Neutrophil (primary cell): ENCODE data around the gene CCSER1.

Source experiments
- H3K27ac ChIP-seq: fragments of 200-600 bp; sonication (generic); 2 replicates; pipeline ENCODE4 v1.5.1; 2016; ENCODE audit warnings: mild to moderate bottlenecking, moderate library complexity
- H3K27me3 ChIP-seq: fragments of 200-600 bp; sonication (generic); 2 replicates; pipeline ENCODE4 v1.6.0; 2016; ENCODE audit warnings: mild to moderate bottlenecking
- H3K36me3 ChIP-seq: fragments of 200-600 bp; sonication (generic); 2 replicates; pipeline ENCODE4 v1.5.1; 2017
- H3K4me1 ChIP-seq, 2 experiments: fragments of 200-600 bp in 1 of 2; sonication (generic) in 1 of 2; 1 replicate in 1 of 2; 2 replicates in 1 of 2; pipeline versions ENCODE4 v1.5.1 to v1.6.1; 2013 to 2016; ENCODE audit warnings: low read depth in 1 of 2, low read length in 1 of 2, mild to moderate bottlenecking in 1 of 2, moderate library complexity in 1 of 2; ENCODE audit not compliant: control insufficient read depth in 1 of 2, insufficient read depth in 1 of 2
- H3K4me3 ChIP-seq, 2 experiments: fragments of 200-600 bp in 1 of 2; sonication (generic) in 1 of 2; 1 replicate in 1 of 2; 2 replicates in 1 of 2; pipeline ENCODE4 v1.5.1; 2013 to 2016; ENCODE audit warnings: low read depth in 1 of 2, low read length in 1 of 2, mild to moderate bottlenecking in 1 of 2, moderate library complexity in 1 of 2
- H3K9me3 ChIP-seq: fragments of 200-600 bp; sonication (generic); 2 replicates; pipeline ENCODE4 v1.5.1; 2016
- CTCF ChIP-seq: fragments of 200-600 bp; sonication (generic); IDR thresholded peaks from 2 replicates; pipeline ENCODE4 v1.5.1; 2016; ENCODE audit warnings: antibody characterized with exemption

Gene CCSER1

GRCh38 chr4:91228659-91229058 lies 1101.5 kb downstream of the CCSER1 start:
- Histone ChIP-seq H3K27me3 (no peaks in the 10 kb centered on the region), H3K4me3 (no peak overlapping the region), H3K27ac (no peak overlapping the region), H3K36me3 (no peaks in the 10 kb centered on the region), H3K4me1 (no peaks in the 10 kb centered on the region), H3K9me3 (no peaks in the 10 kb centered on the region)
- no peak for TF ChIP-seq CTCF

GRCh38 chr4:91233164-91233563 lies 1106.0 kb downstream of the CCSER1 start:
- TF ChIP-seq CTCF, result no peak
- H3K9me3 ChIP-seq, result no peaks in the 10 kb centered on the region
- H3K27ac ChIP-seq, result no peak overlapping the region
- no peaks in the 10 kb centered on the region for H3K36me3 ChIP-seq
- H3K27me3 ChIP-seq, result no peaks in the 10 kb centered on the region
- no peak overlapping the region for H3K4me3 ChIP-seq
- H3K4me1 ChIP-seq, result no peaks in the 10 kb centered on the region

GRCh38 chr4:91243132-91243531 lies 1115.9 kb downstream of the CCSER1 start:
- TF ChIP-seq CTCF, result no peak
- no peak overlapping the region for H3K4me3 ChIP-seq
- no peaks in the 10 kb centered on the region for H3K36me3 ChIP-seq

GRCh38 chr4:91256043-91256442 lies 1128.8 kb downstream of the CCSER1 start:
- Histone ChIP-seq H3K9me3 (no peaks in the 10 kb centered on the region), H3K4me1 (no peaks in the 10 kb centered on the region), H3K4me3 (no peak overlapping the region), H3K27me3 (no peaks in the 10 kb centered on the region), H3K27ac (no peak overlapping the region), H3K36me3 (no peaks in the 10 kb centered on the region)
- no peak for TF ChIP-seq CTCF

More at GRCh38 chr4:91243132-91243531, 1115.9 kb downstream of the CCSER1 start:
- Histone ChIP-seq H3K9me3 (peaks cover 4% of the 10 kb centered on the region), H3K27ac (no peak overlapping the region), H3K4me1 (no peaks in the 10 kb centered on the region), H3K27me3 (no peaks in the 10 kb centered on the region)

- TF ChIP-seq CTCF, result no peak
- H3K9me3 ChIP-seq, result no peaks in the 10 kb centered on the region
- no peaks in the 10 kb centered on the region for H3K27me3 ChIP-seq
- H3K27ac ChIP-seq, result no peak overlapping the region
- H3K36me3 ChIP-seq, result no peaks in the 10 kb centered on the region
- H3K4me3 ChIP-seq, result no peak overlapping the region
- H3K4me1 ChIP-seq, result no peaks in the 10 kb centered on the region
These were observed 1129.6 kb downstream of the CCSER1 start for GRCh38 chr4:91256751-91257150.

GRCh38 chr4:91257721-91258120 lies 1130.5 kb downstream of the CCSER1 start:
- no peak for TF ChIP-seq CTCF
- H3K4me3 ChIP-seq, result no peak overlapping the region
- no peaks in the 10 kb centered on the region for H3K9me3 ChIP-seq
- no peaks in the 10 kb centered on the region for H3K4me1 ChIP-seq
- H3K27me3 ChIP-seq, result no peaks in the 10 kb centered on the region
- H3K36me3 ChIP-seq, result no peaks in the 10 kb centered on the region
- H3K27ac ChIP-seq, result no peak overlapping the region
